COLO829 (cell line): Measurements from ENCODE around the gene DMKN.
"Not testable (repeated sequence)": the region's sequence is repeated elsewhere in the genome, so short reads cannot be mapped to it uniquely, and the experiment has no call there.

Source experiments
- DNase-seq: peaks from one replicate; pipeline ENCODE4 v3.0.0; 2012; ENCODE audit warnings: low spot score

The DMKN gene

DNA sequence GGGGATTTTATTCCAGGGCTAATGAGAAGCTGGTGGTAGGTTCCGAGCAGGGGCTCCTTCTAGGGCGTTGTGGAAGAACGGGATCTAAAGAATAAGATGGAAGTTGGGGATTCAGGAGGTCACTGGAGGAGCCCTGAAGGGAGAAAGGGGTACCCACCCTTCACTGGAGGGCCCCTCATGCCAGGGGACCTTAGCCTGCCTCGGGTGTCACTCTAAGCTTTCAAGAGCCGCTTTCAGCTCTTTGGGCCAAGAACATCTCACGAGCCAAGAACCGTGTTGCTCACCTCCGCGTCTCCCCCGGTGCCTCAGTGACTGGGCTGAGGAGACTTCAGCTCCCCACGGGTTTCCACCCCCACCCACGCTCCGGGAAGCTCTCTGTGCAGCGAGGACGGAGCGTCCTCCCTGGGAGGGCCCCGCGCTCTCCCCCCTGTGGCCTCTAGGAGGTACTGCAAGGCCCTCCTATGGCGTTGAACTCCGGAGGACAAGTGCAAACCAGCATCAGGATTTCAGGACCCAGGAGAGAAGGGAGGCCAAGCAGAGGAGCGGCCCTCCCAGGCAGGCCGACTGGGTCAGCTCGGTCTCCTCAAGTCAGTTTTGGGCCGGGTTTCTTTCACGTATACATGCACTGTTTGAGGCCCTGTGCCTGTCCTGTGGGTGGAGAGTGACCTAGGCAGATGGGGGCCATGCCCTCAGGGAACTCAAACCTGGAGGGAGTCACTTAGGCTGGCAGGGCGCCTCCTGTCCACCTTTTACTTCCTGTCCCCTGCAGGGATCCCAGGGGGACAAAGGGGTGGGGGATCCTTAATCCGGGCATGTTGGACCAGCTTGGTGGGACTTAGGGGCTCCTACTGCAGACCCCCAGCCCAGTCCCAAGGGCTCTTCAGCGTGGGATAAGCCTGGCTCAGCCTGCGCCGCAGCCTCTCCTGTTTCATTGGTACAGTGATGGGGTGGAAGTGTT is 18.1 kb downstream of the DMKN start:
- peak; percentile 79 for DNase-seq

- DNase-seq: no peak
Measured at GRCh38 chr19:35493971-35494370, 19.5 kb downstream of the DMKN start.

- no peak for DNase-seq
Measured at GRCh38 chr19:35491836-35492360, 21.6 kb downstream of the DMKN start.

GRCh38 chr19:35490364-35490763 is 23.1 kb downstream of the DMKN start, which contains the start of gene KRTDAP:
Gene KRTDAP (minus strand): TSS chr19:35490464. CDS start chr19:35490442, 22 bp downstream.
- no peak for DNase-seq

GRCh38 chr19:35488677-35489076 is 24.8 kb downstream of the DMKN start:
- DNase-seq: no peak

DNA sequence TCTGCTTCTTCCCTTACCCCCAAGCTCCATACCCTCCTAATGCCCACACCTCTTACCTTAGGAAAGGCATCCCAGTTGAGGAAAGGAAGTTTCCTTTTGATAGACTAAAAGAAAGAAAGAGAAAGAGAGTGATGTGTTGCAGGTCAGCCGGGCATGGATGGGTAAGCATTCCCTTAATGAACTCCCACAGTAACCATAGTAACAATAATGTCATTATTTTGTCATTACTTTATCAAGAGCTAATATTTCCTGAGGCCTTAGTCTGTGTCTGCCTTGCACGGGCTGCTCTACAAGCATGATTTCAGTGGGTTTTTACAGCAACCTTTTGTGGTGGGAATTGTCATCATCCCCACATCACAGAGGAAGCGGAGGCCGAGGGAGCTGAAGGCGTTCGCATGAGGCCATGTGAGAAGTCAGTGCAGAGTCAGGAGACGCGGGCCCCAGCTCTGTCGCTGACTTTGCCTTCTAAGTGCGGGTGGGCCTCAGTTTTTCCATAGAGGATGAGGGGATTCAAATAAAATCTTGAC is 25.7 kb downstream of the DMKN start:
- no peak for DNase-seq

- DNase-seq: no peak
Measured at GRCh38 chr19:35486268-35486708, 27.2 kb downstream of the DMKN start.

GRCh38 chr19:35484252-35485036 is 29.0 kb downstream of the DMKN start:
- no peak for DNase-seq

DNA sequence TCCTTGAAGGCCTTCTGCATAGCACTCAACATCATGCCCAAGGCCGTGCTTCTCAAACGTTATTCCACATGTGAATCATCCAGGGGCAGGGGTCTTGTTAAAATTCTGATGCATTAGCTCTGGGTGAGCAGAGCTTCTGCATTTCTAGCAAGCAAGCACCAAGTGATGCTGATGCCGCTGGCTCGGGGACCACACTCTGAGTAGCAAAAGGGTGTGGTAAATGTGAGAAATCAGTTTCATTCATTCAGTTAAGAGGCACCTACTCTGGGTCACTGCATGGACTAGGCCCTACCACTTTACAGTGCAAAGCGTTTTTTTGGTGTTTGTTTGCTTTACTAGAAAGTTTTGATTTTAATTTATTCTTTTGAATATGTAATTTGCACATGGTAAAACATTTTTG is 30.4 kb downstream of the DMKN start:
- no peak for DNase-seq

DNA sequence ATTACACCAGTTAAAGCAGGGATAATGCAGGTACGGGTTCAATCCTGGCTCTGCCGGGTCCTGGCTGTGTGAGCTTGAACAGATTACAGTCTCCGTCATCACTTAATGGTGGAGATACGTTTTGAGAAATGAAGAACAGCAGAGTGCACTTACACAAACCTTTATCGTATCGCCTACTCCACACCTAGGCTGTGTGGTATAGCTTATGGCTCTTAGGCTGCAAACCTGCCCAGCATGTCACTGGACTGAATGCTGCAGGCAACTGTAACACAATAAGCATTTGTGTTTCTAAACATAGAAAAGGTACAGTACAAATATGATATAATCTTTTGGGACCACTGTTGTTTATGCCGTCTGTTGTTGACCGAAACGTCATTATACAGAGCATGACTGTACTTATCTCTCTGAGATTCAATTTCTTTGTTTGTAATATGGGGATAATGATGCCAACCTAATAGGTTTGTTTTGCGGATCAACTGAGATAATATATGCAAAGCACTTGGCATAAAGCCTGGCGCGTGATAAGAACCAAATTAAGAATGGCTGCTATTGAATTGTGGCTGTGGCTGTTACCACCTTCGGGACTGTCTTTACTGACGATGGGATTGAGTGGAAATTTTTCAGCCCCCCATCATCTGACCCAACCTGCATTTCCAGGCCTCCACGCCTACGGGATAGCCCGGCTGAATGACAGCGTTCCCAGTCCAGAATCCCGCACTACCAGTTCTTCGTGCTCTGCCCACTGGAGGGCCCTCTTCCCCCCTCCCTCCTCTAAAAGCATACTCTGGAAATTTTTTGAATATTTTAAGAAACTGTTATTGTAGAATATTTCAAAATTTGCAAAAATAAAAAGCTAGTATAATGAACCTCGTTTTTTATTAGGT is 34.4 kb downstream of the DMKN start:
- no peak for DNase-seq

- no peak for DNase-seq
Measured at GRCh38 chr19:35476149-35476548, 37.3 kb downstream of the DMKN start.

GRCh38 chr19:35474594-35474993 is 38.9 kb downstream of the DMKN start:
- DNase-seq: not testable (repeated sequence)

- DNase-seq: no peak
Measured at GRCh38 chr19:35474104-35474503, 39.3 kb downstream of the DMKN start.

DNA sequence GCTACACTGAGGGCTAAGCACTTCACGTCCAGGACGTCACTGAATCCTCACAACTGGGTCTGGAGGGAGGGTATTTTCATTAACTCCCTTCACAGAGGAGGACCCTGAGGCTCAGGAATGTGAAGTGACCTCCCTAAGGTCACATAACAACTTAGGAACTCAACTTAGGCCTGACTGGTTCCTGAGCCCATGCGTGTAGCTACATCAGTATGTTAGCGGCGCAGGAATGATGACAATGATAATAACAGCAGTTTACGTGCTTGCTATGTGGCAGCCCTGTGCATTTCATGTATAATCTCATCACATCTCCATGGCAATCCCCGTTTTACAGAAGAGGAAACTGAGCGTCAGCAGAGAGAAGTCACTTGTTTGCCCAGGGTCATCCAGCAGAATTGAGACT is 41.5 kb downstream of the DMKN start:
- no peak for DNase-seq

- not testable (repeated sequence) for DNase-seq
Measured at GRCh38 chr19:35471075-35471474, 42.4 kb downstream of the DMKN start.

DNA sequence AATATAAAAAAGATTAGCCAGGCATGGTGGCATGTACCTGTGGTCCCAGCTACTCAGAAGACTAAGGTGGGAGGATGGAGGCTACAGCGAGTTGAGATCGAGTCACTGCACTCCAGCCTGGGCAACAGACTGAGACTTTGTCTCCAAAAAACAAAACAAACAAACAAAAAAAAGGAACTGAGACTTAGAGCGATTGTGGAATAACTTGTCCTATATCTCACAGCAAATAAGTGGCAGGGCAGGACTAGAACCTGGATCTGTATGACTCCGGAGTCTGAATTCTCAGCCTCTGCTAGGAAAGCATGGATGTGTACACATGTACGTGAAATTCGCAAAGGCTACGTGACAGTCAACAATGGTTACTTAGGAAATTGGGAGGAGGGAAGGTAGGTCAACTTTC is 43.3 kb downstream of the DMKN start:
- DNase-seq: no peak

DNA sequence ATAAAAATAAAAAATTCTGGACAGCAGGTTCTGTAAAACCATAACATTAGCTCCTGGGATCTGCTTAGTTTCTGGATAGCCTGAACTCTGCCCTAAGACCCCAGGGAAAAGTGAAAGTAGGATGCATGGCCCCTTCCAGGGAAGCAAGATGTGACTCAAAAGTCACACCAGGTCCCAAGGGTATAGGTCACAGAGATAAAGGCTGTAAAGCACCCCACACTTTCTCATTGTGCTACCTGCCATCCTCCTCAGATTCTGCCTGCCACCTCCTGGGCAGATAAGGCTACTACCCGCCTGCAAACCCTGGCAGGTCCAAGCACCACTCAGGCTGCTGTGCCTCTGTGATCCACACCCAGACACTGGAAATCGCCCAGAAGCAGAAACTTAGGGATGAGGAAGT is 44.8 kb downstream of the DMKN start:
- DNase-seq: peak; percentile 72

DNA sequence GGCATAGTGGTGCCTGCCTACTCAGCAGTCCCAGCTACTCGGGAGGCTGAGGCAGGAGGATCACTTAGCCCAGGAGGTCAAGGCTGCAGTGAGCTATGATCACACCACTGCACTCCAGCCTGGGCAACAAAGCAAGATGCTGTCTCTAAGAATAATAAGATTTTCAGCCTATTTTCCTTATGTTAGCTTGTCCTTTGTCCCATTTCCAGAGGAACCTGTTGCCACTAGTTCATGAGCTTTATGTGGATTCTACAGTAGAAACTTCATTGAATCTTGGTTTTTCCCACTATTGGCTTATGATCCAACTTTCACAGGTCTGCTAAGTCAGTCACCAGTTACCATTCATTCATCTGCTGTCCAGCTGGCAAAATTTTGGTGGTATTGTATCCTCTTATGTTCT is 47.2 kb downstream of the DMKN start:
- DNase-seq: no peak

DNA sequence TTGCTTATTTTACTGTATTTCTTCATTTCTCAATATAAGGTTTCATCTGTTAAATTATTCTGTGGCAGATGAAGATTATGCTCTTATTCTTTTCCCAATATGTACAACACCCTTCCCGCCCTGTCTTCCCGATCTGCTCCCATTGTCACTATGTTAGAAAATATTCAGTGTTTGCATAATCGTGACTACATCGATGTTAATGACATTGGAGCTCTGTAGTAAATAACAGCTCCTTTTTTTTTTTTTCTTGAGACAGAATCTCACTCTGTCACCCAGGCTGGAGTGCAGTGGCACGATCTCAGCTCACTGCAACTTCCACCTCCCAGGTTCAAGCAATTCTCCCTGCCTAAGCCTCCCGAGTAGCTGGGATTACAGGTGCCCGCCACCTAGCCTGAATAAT is 50.5 kb downstream of the DMKN start:
- not testable (repeated sequence) for DNase-seq

- no peak for DNase-seq
Measured at GRCh38 chr19:35462476-35462953, 50.9 kb downstream of the DMKN start.

- not testable (repeated sequence) for DNase-seq
Measured at GRCh38 chr19:35461788-35462187, 51.7 kb downstream of the DMKN start.
